A549 (cell line): ENCODE measurements around the gene PLCB2.

Experiments used
- CTCF ChIP-seq: fragments of >200 bp; sonication (Bioruptor Twin); formaldehyde crosslinking; IDR thresholded peaks from 3 replicates; pipeline ENCODE4 v1.5.1; 2016
- HDAC2 ChIP-seq: fragments of 200-600 bp; sonication (generic); IDR thresholded peaks from 2 replicates; pipeline ENCODE4 v1.6.1; 2016
- JUNB ChIP-seq: fragments of >200 bp; sonication (Bioruptor Twin); formaldehyde crosslinking; IDR thresholded peaks from 2 replicates; pipeline ENCODE4 v1.6.1; 2016
- NFE2L2 ChIP-seq: fragments of 150-350 bp; conservative IDR thresholded peaks from 2 replicates; pipeline ENCODE4 v1.6.1; 2014; ENCODE audit warnings: low read length
- POLR2A ChIP-seq: IDR thresholded peaks from 2 replicates; pipeline ENCODE4 v1.6.1; 2012; ENCODE audit warnings: mild to moderate bottlenecking, low read length
- RCOR1 ChIP-seq: fragments of 150-350 bp; IDR thresholded peaks from 2 replicates; pipeline ENCODE4 v1.6.1; 2014; ENCODE audit warnings: antibody characterized with exemption, low read length, low read depth
- SREBF2 ChIP-seq: fragments of 450-650 bp; IDR thresholded peaks from 2 replicates; pipeline ENCODE4 v1.6.1; 2014; ENCODE audit warnings: mild to moderate bottlenecking, moderate library complexity
- USF2 ChIP-seq: fragments of 450-650 bp; IDR thresholded peaks from 2 replicates; pipeline ENCODE4 v1.6.1; 2014; ENCODE audit warnings: antibody characterized with exemption
- TF ChIP-seq, protein P1 (sequence below): IDR thresholded peaks from 2 replicates; pipeline ENCODE4 v1.6.1; 2012; ENCODE audit warnings: low read depth, borderline replicate concordance
- TF ChIP-seq, protein P2 (sequence below): IDR thresholded peaks from 2 replicates; pipeline ENCODE4 v1.6.1; 2012

DNA sequence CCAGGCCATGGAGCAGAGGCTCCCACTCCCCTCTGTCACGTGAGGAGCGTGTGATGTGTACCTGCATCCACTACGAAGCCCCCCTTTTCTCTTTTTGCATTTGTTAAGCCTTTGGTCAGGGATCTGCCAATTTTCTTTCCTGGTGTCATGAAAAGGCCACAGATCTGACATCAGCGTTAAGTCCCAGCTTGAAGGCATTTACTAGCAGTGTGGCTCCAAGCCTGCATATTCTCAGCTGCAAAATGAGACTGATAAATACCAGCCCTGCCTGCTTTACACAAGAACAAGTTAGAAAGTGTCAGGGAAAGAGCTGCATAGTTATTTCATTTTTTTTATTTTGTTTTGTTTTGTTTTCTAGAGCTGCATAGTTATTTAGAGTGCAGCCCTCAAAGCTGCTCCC, 22.6 kb downstream of the PLCB2 start:
- TF ChIP-seq JUNB = no peak
- no peak for TF ChIP-seq POLR2A
- TF ChIP-seq, protein P1, sequence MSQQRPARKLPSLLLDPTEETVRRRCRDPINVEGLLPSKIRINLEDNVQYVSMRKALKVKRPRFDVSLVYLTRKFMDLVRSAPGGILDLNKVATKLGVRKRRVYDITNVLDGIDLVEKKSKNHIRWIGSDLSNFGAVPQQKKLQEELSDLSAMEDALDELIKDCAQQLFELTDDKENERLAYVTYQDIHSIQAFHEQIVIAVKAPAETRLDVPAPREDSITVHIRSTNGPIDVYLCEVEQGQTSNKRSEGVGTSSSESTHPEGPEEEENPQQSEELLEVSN = no peak
- TF ChIP-seq NFE2L2 = no peak
- no peak for TF ChIP-seq CTCF
- TF ChIP-seq, protein P2, sequence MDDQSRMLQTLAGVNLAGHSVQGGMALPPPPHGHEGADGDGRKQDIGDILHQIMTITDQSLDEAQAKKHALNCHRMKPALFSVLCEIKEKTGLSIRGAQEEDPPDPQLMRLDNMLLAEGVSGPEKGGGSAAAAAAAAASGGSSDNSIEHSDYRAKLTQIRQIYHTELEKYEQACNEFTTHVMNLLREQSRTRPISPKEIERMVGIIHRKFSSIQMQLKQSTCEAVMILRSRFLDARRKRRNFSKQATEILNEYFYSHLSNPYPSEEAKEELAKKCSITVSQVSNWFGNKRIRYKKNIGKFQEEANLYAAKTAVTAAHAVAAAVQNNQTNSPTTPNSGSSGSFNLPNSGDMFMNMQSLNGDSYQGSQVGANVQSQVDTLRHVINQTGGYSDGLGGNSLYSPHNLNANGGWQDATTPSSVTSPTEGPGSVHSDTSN = no peak
- TF ChIP-seq USF2 = no peak
- no peak for TF ChIP-seq RCOR1
- no peak for TF ChIP-seq SREBF2
- no peak for TF ChIP-seq HDAC2
